ENCODE data around the gene THPO. TPM values are rescaled to one million over a fixed set of nuclear protein-coding genes. Genes with fewer than 3 reads are reported as not detected.

The THPO gene
- total and polyA plus RNA-seq, 2 experiments from 2014 or later, result 0.14 to 1.9 TPM

DNA sequence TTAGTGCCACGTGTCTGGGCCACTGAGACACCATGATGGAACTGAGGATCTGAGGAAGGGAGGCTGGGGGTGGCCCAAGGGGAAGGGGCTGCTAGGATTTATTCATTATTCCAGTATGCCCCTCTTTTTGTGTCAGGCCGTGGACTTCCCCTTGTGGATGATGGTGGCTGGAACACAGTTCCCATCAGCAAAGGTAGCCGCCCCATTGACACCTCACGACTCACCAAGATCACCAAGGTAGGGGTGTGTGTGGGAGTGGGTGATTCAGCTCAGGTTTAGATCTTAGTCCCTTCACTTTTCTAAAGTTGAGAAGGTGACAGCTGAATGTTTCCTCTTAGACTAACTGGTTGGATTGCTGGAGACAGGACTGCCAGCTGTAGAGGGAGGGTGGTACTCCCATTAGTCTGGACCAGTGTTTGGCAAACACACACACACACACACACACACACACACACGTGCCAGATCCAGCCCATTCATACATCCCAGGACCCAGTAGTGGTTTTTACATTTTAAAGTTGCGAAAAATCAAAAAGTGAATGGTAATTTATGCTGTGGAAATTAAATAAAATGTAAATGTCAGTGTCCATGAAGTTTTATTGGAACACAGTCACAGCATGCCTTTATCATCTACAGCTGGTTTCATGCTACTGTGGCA, 52.2 kb downstream of the THPO start:
- Histone ChIP-seq H3K27ac (ENCODE audit: low read depth) (no peak overlapping the region), H3K79me2 (replicated peaks; ENCODE audit: insufficient read depth) (peaks cover 62% of the 10 kb centered on the region), H3K9me2 (ENCODE audit: insufficient read depth) (no peaks in the 10 kb centered on the region), H3K4me2 (no peak overlapping the region), H3K4me3 (no peak overlapping the region), H3F3A (replicated peaks; ENCODE audit: low read depth) (peaks cover 26% of the 10 kb centered on the region), H3K4me1 (ENCODE audit: insufficient read depth) (no peaks in the 10 kb centered on the region), H3K27me3 (ENCODE audit: insufficient read depth) (no peaks in the 10 kb centered on the region), H4K20me1 (replicated peaks; ENCODE audit: insufficient read depth) (peaks cover 58% of the 10 kb centered on the region), H3K36me3 (ENCODE audit: insufficient read depth) (peaks cover 91% of the 10 kb centered on the region), H2AFZ (no peak overlapping the region)
- DNase-seq (ENCODE audit: low spot score) (no peak), ATAC-seq (no peak)
- TF ChIP-seq EZH2 (IDR thresholded peaks at IDR 0.05; ENCODE audit: low read depth, unreplicated experiment), result no peak
- TF ChIP-seq ZNF114 (CRISPR knock-in tag; IDR thresholded peaks at IDR 0.05), result no peak
- no peak for TF ChIP-seq JUNB (IDR thresholded peaks at IDR 0.05; ENCODE audit: unreplicated experiment)
- no peak for TF ChIP-seq NANOG (IDR thresholded peaks at IDR 0.05; ENCODE audit: borderline replicate concordance)
- no peak for TF ChIP-seq ZNF331 (CRISPR knock-in tag; IDR thresholded peaks at IDR 0.05; ENCODE audit: low read depth)
- TF ChIP-seq ETS1 (IDR thresholded peaks at IDR 0.05), result no peak
- TF ChIP-seq EZH2phosphoT487 (IDR thresholded peaks at IDR 0.05; ENCODE audit: unreplicated experiment), result no peak
- no peak for TF ChIP-seq CTCF (conservative IDR thresholded peaks at IDR 0.05; ENCODE audit: low read depth in 2 of 2)
- TF ChIP-seq STAT1 (IDR thresholded peaks at IDR 0.05; ENCODE audit: unreplicated experiment), result no peak
- TF ChIP-seq, protein P1, sequence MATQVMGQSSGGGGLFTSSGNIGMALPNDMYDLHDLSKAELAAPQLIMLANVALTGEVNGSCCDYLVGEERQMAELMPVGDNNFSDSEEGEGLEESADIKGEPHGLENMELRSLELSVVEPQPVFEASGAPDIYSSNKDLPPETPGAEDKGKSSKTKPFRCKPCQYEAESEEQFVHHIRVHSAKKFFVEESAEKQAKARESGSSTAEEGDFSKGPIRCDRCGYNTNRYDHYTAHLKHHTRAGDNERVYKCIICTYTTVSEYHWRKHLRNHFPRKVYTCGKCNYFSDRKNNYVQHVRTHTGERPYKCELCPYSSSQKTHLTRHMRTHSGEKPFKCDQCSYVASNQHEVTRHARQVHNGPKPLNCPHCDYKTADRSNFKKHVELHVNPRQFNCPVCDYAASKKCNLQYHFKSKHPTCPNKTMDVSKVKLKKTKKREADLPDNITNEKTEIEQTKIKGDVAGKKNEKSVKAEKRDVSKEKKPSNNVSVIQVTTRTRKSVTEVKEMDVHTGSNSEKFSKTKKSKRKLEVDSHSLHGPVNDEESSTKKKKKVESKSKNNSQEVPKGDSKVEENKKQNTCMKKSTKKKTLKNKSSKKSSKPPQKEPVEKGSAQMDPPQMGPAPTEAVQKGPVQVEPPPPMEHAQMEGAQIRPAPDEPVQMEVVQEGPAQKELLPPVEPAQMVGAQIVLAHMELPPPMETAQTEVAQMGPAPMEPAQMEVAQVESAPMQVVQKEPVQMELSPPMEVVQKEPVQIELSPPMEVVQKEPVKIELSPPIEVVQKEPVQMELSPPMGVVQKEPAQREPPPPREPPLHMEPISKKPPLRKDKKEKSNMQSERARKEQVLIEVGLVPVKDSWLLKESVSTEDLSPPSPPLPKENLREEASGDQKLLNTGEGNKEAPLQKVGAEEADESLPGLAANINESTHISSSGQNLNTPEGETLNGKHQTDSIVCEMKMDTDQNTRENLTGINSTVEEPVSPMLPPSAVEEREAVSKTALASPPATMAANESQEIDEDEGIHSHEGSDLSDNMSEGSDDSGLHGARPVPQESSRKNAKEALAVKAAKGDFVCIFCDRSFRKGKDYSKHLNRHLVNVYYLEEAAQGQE (IDR thresholded peaks at IDR 0.05; ENCODE audit: unreplicated experiment), result no peak
- no peak for TF ChIP-seq CREB1 (CRISPR knock-in tag; IDR thresholded peaks at IDR 0.05; ENCODE audit: low read depth)
- no peak for TF ChIP-seq POLR2AphosphoS5 (IDR thresholded peaks at IDR 0.05; ENCODE audit: low read depth)
- TF ChIP-seq, protein P2, sequence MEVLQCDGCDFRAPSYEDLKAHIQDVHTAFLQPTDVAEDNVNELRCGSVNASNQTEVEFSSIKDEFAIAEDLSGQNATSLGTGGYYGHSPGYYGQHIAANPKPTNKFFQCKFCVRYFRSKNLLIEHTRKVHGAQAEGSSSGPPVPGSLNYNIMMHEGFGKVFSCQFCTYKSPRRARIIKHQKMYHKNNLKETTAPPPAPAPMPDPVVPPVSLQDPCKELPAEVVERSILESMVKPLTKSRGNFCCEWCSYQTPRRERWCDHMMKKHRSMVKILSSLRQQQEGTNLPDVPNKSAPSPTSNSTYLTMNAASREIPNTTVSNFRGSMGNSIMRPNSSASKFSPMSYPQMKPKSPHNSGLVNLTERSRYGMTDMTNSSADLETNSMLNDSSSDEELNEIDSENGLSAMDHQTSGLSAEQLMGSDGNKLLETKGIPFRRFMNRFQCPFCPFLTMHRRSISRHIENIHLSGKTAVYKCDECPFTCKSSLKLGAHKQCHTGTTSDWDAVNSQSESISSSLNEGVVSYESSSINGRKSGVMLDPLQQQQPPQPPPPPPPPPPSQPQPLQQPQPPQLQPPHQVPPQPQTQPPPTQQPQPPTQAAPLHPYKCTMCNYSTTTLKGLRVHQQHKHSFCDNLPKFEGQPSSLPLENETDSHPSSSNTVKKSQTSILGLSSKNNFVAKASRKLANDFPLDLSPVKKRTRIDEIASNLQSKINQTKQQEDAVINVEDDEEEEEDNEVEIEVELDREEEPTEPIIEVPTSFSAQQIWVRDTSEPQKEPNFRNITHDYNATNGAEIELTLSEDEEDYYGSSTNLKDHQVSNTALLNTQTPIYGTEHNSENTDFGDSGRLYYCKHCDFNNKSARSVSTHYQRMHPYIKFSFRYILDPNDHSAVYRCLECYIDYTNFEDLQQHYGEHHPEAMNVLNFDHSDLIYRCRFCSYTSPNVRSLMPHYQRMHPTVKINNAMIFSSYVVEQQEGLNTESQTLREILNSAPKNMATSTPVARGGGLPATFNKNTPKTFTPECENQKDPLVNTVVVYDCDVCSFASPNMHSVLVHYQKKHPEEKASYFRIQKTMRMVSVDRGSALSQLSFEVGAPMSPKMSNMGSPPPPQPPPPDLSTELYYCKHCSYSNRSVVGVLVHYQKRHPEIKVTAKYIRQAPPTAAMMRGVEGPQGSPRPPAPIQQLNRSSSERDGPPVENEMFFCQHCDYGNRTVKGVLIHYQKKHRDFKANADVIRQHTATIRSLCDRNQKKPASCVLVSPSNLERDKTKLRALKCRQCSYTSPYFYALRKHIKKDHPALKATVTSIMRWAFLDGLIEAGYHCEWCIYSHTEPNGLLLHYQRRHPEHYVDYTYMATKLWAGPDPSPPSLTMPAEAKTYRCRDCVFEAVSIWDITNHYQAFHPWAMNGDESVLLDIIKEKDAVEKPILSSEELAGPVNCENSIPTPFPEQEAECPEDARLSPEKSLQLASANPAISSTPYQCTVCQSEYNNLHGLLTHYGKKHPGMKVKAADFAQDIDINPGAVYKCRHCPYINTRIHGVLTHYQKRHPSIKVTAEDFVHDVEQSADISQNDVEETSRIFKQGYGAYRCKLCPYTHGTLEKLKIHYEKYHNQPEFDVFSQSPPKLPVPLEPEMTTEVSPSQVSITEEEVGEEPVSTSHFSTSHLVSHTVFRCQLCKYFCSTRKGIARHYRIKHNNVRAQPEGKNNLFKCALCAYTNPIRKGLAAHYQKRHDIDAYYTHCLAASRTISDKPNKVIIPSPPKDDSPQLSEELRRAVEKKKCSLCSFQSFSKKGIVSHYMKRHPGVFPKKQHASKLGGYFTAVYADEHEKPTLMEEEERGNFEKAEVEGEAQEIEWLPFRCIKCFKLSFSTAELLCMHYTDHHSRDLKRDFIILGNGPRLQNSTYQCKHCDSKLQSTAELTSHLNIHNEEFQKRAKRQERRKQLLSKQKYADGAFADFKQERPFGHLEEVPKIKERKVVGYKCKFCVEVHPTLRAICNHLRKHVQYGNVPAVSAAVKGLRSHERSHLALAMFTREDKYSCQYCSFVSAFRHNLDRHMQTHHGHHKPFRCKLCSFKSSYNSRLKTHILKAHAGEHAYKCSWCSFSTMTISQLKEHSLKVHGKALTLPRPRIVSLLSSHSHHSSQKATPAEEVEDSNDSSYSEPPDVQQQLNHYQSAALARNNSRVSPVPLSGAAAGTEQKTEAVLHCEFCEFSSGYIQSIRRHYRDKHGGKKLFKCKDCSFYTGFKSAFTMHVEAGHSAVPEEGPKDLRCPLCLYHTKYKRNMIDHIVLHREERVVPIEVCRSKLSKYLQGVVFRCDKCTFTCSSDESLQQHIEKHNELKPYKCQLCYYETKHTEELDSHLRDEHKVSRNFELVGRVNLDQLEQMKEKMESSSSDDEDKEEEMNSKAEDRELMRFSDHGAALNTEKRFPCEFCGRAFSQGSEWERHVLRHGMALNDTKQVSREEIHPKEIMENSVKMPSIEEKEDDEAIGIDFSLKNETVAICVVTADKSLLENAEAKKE (CRISPR knock-in tag; IDR thresholded peaks at IDR 0.05), result no peak
- peaks cover 22% of the 10 kb centered on the region for H3K27me3 Mint-ChIP-seq (ENCODE audit: insufficient read depth, low read depth, poor library complexity)
- no peaks in the 10 kb centered on the region for H3K4me1 Mint-ChIP-seq
- no peak overlapping the region for H3K27ac Mint-ChIP-seq
- no peaks in the 10 kb centered on the region for H3K9me3 Mint-ChIP-seq
- H3K4me3 Mint-ChIP-seq, result no peak overlapping the region
- H3K36me3 Mint-ChIP-seq (ENCODE audit: low read depth), result peaks cover 100% of the 10 kb centered on the region
